ENCODE results near the gene BRD7. TPM values are rescaled to one million over a fixed set of nuclear protein-coding genes. Genes with fewer than 3 reads are reported as not detected.

Gene BRD7
- total RNA-seq, 1 experiment from 2014 or later: 122 TPM

- POLR2A ChIA-PET: no interaction called here
- ATAC-seq (no peak), DNase-seq (ENCODE audit: low spot score) (no peak)
- CTCF ChIA-PET: interaction anchor here (1.4 kb wide), 1 partner anchor 10 kb away, joined by 3 read pairs; no protein-coding TSS in a partner anchor
- Mint-ChIP-seq H3K4me1 (peaks cover 12% of the 10 kb centered on the region), H3K27me3 (ENCODE audit: low read depth) (no peaks in the 10 kb centered on the region; the same call in 1 of the 2 replicates), H3K27ac (no peak overlapping the region), H3K9me3 (no peaks in the 10 kb centered on the region), H3K4me3 (no peak overlapping the region), H3K36me3 (no peaks in the 10 kb centered on the region)
- TF ChIP-seq JAZF1 (CRISPR knock-in tag; IDR thresholded peaks at IDR 0.05) (no peak), FOXK1 (CRISPR knock-in tag; IDR thresholded peaks at IDR 0.05) (no peak), ZNF425 (CRISPR knock-in tag; conservative IDR thresholded peaks at IDR 0.05) (no peak), SOX15 (CRISPR knock-in tag; IDR thresholded peaks at IDR 0.05) (no peak), SMAD4 (CRISPR knock-in tag; IDR thresholded peaks at IDR 0.05) (no peak), AFF4 (CRISPR knock-in tag; IDR thresholded peaks at IDR 0.05; ENCODE audit: borderline replicate concordance) (no peak), ZNF121 (CRISPR knock-in tag; IDR thresholded peaks at IDR 0.05) (no peak), ZNF281 (CRISPR knock-in tag; IDR thresholded peaks at IDR 0.05) (no peak), USF2 (CRISPR knock-in tag; IDR thresholded peaks at IDR 0.05) (no peak), AR (CRISPR knock-in tag; IDR thresholded peaks at IDR 0.05) (no peak), ARID4B (CRISPR knock-in tag; IDR thresholded peaks at IDR 0.05; ENCODE audit: borderline replicate concordance) (no peak), NFYB (CRISPR knock-in tag; conservative IDR thresholded peaks at IDR 0.05; ENCODE audit: low read depth) (no peak), STAT6 (CRISPR knock-in tag; conservative IDR thresholded peaks at IDR 0.05; ENCODE audit: low read depth) (no peak), FOXJ3 (CRISPR knock-in tag; IDR thresholded peaks at IDR 0.05; ENCODE audit: borderline replicate concordance) (no peak), USF1 (CRISPR knock-in tag; IDR thresholded peaks at IDR 0.05) (no peak)
Measured at GRCh38 chr16:50269061-50269705, 99.6 kb downstream of the BRD7 start.
